ENCODE data around the gene SORCS3. TPM values are rescaled to one million over a fixed set of nuclear protein-coding genes. Genes with fewer than 3 reads are reported as not detected.
A peak's percentile ranks its signal among the peaks of the same experiment; 100 is the strongest.

SORCS3 gene
- 1 to 10 TPM; 3.5 to 4.8 (median 3.5) TPM for polyA plus RNA-seq (ENCODE audit: insufficient read length in 3 of 3)
- long read RNA-seq, donor 1: 0 reads
- long read RNA-seq, donor 2: 0 reads
- long read RNA-seq, donor 3: 0 reads
- long read RNA-seq, donor 4: 0 reads
- long read RNA-seq, donor 5: 0 reads
- long read RNA-seq, donor 6: 0 reads
- long read RNA-seq, donor 7: 0 reads
- long read RNA-seq, donor 8: 0 reads
- long read RNA-seq, donor 9: 0 reads
- long read RNA-seq, donor 10: 0 reads
- long read RNA-seq, donor 11: 0 reads
- long read RNA-seq, donor 12: 0 reads
- long read RNA-seq, donor 13: 0 reads
- long read RNA-seq, donor 14: 0 reads
- long read RNA-seq, donor 15: 0 reads
- long read RNA-seq, donor 16: 0 reads

DNA sequence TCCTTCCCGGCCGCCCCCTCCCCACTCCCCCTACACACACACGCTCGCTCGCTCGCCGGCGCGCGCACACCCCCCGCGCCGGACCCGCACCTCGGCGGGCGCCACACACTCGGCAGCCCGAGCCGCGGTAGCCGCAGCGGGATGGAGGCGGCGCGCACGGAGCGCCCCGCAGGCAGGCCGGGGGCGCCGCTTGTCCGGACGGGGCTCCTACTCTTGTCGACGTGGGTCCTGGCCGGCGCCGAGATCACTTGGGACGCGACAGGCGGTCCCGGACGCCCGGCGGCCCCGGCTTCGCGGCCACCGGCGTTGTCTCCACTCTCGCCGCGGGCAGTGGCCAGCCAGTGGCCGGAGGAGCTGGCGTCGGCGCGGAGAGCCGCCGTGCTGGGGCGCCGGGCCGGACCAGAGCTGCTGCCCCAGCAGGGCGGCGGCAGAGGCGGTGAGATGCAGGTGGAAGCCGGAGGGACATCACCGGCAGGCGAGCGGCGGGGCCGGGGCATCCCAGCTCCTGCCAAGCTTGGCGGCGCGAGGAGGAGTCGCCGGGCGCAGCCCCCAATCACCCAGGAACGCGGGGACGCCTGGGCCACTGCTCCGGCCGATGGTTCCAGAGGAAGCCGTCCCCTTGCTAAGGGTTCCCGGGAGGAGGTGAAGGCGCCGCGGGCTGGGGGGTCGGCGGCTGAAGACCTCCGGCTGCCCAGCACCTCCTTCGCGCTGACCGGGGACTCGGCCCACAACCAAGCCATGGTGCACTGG, at the start of gene SORCS3:
Gene SORCS3 (plus strand): TSS at position 104 of the 750 bp plus-strand sequence.
- no peak for DNase-seq

DNA sequence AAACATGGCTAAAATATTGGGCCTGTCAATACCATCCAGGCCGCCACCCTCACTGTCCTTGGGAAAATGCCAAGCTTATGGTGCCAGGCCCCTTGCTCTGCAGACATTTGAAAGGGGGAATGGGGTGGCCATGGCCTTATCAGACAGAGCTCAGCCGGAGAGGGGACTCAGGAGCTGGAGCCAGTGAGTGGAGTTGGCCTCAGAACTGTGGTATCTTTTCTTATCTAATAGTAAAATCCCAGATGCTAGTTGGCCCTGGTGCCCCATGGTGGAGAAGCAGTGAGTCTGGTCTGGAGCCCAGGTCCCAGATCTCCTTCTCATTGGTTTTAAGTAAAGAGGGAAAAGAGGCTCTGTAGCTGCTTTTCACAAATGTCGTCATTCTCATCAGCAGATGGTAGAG, 49.6 kb upstream of the SORCS3 start:
- no peak for DNase-seq

DNA sequence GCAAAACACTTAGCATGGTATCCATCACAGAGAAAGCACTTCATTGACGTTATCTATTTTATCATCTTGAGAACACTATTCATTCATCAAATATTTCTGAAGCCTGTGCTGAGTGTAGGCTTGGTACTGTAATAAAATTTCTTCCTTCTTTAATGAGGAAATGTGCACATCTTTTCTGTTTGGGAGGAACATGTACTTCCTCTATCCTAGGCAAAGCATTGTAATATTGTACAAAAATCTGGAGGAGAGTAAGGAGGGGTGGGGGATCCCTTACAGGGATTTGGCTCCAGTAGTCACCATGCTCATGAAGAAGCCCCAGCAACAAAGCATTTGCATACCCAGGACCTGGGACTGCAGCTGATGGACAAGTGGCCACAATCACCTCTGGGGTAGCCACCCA, 39.9 kb upstream of the SORCS3 start:
- no peak for DNase-seq

DNA sequence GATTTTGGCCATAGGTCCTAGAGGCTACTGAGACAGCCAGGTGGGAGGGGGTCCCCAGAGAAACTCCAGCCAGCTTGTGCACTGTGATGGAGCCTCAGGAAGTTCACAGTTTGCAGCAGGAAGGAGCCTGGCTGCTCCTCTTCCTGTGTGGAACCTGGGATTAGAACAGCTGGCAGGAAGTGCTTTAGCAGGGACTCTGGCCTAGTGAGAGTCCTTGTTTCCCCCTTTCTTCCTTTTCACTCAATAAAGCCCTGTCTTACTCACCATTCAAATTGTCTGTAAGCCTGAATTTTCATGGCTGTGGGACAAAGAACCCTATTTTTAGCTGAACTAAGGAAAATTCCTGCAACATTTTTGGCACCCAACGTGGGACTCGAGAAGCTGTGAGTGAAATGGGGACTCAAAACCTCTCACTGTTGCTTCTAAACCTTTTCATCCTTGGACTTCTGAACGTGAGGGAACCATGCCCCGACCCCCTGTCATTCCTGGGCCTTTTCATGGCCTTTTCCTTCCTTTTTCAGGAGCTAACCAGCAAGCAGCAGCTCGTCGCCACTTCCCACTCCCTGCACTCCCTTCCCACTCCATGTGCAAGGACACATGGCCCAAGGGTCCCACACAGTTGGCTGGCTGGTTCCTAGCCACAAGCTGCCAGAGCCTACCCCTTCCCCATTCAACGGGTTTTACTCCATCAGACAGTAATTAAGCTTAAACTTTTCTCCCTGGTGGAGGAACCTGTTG, 32.8 kb upstream of the SORCS3 start:
- DNase-seq: no peak

DNA sequence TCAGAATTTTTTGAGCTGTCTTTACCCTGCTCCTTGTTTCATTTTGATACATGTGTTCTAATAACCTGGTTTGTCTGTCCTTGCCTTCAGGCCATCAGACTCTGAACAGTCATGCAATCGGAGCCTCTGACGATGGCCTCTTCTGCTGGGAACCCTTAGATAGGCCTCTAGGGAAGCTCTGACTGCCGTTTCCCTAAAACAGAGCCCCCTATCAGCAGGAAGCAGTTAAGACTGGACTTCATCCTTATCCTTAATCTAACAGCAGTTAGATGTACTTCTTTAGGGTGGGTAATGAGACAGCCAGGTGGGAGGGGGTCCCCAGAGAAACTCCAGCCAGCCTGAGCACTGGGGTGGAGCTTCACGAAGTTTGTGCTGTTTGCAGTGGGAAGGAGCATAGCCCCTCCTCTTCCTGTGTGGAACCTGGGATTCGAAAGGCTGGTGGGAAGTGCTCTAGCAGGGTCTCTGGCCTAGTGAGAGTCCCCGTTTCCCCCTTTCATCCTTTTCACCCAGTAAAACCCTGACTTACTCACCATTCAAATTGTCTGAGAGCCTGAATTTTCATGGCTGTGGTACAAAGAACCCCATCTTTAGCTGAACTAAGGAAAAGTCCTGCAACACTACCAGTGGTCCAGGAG, 28.4 kb upstream of the SORCS3 start:
- no peak for DNase-seq

DNA sequence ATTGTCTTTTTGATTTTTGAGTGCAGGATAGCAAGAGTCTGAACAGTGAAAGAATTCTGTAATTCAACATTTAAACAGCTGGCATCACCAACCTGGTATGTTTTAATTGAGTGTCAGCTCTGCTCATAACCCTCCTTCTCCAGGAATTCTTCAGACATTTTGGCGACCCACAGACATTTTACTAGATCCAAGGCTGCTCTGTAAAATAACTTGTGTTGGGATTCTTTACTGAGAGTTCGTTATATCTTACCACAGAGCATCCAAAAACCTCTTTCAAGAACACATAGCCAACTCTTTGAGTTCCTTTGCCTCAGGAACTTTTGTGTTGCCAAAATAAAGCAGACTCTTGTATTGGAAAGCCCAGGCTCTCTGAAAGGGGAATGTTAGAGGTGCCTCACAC, 27.7 kb upstream of the SORCS3 start:
- DNase-seq: no peak

DNA sequence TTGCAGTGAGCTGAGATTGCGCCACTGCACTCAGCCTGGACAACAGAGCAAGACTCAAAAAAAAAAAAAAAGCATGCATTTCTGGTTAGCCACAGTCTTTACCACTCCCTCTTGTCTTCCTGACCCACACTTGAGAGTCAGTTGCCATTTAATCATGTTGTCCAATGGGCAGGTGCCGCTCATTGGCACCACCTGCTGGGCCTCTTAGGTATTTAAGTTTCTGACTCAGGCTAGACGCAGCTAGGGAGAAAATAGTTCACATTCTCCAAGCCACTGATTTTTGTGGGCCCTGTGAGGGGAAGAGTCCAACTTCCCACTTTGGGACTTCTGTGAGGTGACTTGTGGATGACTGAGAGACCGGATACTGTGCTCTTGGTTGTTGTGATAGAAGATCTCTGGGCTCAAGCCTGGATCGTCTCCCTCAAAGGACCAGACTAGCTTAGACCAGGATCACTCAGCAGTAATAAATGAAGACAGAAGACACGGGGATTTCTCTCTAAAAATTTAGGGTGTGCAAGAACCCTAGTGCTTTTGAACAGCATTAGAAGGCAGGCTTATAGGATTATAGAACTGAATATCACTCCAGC, 26.8 kb upstream of the SORCS3 start:
- no peak for DNase-seq

DNA sequence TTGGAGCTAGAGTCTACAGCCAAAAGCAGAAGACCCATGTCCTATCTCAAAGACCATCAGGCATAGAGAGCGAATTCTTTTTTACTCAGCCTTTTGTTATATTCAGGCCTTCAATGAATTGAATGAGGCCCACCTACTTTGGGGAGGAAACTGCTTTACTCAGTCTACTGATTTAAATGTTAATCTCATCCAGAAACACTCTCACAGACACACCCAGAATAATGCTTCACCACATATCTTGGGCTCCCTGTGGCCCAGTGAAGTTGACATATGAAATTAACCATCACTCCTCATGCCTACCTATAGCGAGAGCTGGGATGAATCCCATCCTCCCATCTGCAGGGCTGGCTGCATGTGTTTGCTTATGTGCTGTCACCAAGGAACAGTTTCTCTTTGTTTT, 26.0 kb upstream of the SORCS3 start:
- no peak for DNase-seq

DNA sequence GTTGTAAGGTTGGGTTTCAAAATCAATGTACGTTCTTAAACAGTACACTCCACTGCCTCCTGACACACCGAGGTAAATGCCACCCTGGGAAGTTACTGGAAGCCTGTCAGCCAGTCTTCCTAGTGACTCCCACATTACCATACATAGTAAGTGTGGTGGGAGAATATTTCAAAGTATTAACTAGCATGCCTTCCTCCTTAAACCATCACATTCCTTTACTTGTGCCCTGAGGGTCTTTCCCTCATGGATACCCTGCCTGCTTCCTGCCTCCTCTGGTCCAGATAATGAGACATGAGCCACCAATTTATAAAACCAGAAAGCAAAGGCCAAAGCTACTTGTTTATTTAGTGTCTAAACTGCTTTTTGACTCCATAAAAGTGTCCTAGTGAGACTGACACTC, 23.3 kb upstream of the SORCS3 start:
- DNase-seq: no peak

DNA sequence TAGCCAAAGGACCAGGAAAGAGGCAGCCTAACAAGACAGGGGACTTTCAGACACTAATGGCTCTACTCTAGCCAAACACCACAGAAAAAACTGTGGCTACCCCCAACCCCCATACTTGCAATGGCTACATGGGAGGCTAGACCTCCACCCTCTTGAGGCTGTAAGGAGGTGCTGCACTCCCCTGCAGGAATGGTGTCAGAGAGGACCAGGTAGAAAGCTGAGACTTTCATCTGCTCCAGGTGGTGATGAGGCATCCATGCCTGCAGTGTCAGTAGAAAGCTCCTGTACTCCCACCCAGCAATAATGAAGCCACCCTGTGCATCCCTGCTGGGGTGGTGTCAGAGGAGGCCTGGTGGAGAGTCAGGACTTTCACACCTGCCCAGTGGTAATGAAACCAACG, 18.9 kb upstream of the SORCS3 start:
- DNase-seq: no peak

DNA sequence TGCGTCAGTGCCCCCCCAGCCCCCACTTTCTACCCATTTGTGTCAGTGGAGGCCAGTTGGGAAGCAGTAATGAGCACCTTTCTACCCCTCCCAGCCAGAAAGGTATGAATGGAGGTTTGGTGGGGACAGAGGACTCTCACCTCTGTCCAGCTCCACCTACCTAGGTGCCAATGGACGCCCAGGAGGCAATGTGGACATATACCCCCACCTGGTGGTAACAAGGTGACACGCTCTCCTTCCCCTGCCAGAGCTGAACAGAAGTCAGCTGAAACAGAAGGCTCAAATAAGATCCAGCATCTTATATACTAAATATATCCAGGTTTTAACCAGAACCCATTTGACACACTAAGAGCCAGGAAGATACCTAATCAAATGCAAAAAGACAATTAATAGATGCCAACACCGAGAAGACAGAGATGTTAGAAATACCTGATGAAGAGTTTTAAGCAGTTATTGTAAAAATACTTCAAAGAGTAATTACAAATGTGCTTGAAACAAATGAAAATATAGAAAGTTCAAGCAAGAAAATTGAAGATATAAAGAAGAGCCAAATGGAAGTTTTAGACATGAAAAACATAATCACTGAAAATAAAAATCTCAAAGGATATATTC, 18.4 kb upstream of the SORCS3 start:
- no peak for DNase-seq

DNA sequence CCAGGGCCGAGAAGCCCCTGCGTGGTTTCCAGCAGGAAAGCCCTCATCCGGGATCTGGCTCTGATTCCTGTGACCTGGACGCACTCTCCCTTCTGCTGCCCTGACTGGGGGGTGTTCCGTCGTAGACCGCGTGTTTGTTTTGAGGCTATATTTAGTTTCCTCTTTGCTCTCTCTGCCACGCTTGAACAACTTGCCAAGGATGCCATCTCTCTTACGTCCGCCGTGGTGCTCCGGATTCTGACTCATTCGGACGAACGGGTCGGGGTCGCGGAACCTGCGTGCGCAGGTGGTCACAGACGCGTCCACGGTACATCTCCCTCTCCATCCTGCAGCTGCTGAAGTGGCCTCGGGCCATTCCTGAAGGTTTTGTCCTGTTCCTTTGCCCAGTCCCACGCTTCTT, 10.4 kb upstream of the SORCS3 start:
- no peak for DNase-seq

DNA sequence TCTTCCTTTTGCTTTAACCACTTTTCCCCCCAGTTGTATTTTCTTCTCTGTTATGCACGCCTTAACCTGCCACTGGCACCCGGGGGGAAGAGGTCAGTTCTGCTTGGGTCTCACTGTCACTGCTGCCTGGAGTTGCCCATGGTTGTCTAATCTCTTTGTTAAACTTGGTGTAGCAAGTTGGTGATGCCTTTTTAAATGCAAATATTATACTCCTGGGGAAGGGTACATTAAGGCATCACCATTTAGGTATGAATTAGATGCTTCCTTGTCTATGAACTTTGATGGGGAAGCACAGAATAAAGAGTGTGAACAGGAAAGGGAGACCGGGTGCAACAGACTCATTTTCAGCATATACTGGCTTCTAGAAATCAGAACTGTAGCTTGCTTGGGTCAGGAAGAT, 9.1 kb upstream of the SORCS3 start:
- DNase-seq: no peak

DNA sequence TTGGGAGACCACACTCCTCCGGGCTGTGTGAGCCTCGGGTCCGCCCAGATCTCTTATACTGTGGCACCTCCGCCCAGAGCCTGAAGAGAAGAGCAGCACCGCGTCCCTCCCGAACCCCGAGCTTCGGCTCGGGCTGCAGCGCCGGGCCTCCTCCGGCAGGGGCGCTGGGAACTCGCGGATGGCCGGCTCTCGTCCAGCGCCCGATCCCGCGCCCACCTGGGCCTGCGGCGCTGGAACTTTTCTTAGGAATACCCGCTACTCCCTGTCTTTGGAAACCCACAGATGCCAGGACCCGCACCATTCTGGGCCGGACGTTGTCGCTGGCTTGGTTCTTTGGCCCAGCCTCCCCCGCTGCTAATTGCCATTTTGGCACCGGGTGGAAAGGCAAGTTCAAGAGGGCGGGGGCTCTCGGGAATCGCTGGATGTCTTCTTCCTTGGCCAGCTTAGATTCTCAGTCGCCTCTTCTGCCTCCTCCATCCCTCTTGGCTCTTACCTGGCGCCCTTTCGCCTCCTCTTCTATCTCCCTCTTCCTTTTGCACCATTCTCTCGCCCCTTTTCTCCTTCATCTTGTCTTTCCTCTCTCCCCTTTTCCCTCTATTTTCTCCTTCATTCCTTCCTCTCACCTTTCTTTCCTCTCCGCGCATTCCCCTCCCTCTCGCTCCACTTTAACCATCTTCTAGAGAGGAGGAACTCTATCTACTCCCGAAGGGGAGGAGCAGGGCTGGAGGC, 2.1 kb upstream of the SORCS3 start:
- DNase-seq: no peak

DNA sequence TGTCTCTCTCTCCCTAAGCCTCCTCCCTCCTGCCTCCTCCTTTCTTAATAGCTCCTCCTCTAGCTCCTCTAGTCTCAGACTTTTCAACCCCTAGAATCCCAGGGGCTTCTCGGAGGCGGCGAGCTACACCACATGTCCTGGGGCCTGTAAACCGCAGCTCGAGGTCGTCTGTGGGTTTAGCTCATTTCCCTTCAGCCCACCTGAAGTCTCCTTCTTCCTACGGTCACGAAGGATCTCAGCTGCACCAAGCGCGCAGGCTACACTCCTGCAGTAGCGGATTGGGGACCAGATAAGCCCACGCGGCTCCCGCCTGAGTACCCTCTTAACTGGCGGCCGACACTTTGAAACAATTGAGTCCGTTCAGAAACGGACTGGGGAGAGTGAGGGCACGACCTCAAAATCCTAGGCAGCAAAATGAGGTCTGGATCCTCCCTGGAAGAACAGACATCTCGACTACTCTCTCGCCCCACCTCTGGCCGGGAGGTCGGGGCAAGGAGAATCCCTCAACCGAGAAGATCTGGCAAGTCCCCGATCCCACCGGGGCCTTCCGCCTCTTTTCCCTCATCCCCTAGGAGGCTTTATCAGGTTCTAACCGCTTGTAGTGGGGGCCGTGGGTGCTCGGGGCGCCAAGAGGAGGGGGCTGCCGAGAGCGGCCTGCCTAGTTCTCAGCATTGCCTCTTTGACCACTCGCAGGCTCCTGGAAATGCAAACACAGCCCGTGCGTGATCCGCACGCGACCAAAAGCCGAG, 1.3 kb upstream of the SORCS3 start:
- no peak for DNase-seq

DNA sequence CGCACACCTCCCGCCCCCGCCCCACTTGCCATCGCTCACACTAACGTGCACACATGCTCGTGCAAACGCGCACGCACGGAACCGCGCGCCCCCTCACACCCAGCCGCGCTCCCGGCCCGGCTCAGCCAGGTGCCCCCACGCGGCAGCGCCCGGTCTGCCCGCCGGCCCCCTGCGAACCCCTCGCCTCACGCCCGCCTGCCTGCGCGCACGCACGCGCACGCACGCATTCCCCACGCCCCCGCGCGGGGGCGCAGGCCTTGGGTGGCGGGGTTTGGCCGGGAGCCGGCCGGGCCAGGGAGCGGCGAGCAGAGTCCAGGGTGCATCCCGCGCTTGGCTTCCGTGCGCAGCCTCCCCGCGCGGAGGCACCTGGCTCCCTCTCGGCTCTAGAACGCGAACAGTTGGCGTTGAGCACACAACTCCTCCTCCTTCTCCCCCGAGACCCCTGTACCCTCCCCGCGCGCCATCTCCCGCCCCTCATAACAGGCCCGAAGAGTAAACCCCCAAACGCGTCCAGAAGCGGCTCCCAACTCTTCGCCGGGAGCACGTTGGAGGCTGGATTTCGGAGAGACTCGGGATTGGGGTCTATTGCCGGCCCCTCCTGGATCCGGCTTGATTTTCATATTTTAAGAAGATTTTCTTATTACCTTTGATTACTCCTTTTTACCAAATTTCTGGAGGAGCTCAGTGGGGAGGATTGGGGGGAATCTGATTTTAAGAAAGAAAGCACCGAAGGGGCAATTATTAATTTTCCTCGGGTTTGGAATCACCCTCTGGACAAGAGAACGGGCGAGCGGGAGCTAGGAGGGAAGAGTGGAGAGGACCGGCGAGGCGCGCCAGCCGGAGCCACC, 527 bp upstream of the SORCS3 start:
- no peak for DNase-seq

DNA sequence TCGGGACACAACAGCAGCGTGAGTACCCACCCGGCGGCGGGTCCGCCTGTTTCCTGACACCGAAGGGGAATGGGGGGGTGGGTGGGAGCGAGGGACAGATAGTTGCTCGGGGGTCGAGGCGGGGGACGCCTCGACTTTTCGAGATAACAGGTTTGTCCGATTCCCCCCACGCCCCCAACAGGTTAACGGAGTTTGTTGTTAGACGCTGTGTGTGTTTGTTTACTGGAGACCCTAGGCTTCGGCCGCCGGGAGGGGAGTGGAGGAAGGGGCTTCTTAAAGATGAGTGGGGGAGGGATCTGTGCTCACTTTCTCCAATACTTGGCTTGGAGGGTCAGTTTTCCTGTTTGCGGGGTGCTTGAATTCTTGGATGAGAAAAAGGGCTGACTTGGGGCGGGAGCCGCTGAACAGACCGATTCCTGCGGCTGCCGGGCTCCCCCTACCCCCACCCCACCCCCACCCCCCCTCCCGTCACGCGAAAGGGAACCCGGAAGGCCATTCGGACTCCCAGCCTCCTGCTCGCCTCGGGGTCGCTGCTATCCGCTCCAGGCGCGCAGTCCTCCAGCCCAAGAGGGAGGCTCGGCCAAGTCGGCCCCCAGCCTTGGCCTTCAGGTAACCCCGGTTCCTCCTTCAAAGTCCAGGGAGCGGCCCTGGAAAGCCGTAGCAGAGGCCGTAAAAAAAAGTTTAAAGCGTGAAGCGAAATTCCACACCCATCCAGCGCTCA, 1.0 kb downstream of the SORCS3 start:
- DNase-seq: no peak

DNA sequence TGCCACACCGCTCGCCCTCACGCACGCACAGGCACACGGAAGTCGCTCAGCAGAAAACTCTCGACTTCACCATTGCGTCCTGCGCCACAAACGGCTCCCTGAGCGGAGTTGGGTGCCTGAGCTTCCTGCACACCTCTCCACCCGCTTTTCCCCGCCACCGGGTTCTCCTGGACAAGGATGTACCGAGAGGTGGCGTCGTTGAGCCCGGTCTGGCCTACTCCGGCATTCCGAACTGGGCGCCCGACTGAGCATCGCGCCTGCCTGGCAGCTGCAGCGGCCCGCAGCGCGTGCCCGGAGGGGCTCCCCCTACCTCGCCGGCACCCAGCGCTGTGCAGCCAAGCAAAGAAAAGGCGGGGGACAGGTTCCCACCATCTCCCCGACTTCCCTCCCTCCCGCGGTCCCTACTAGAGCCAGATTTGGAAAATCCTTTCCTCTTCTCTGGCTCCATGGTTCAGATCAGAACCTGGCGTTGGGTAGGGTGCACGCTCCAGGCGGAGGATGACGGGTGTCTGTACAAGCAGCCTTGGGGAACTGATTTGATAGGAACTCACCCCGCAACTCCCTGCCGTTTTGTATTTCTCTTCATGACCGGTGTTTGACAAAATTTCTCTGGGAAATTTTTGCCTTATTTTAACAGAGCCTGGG, 1.7 kb downstream of the SORCS3 start:
- peak; percentile 74 for DNase-seq
